ENCODE results near the gene RNF17.
"Not testable (repeated sequence)": the region's sequence is repeated elsewhere in the genome, so short reads cannot be mapped to it uniquely, and the experiment has no call there.

Gene RNF17

DNA sequence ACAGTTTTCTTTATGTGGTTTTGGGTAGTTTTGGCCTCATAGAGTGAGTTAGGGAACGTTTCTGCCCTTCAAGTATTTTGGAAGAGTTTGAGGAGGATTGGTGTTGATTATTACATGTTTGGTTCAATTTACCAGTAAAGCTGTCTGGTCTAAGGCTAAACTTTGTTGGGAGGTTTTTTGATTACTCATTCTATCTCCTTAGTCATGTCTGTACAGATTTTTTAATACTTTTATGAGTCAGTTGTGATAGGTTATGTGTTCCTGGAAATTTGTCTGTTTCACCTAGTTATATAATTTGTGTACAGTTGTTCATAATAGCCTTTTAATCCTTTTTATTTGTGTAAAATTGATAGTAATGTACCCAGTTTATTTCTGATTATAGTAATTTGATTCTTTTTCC, 20.4 kb downstream of the RNF17 start:
- Mint-ChIP-seq H3K27ac (no peak overlapping the region), H3K36me3 (peaks cover 3% of the 10 kb centered on the region), H3K4me1 (no peaks in the 10 kb centered on the region), H3K4me3 (no peak overlapping the region), H3K9me3 (peaks cover 11% of the 10 kb centered on the region), H3K27me3 (peaks cover 20% of the 10 kb centered on the region)

- Mint-ChIP-seq H3K27ac (no peak overlapping the region), H3K4me1 (no peaks in the 10 kb centered on the region), H3K27me3 (peaks cover 30% of the 10 kb centered on the region)
Measured at GRCh38 chr13:24788538-24788937, 24.6 kb downstream of the RNF17 start.

GRCh38 chr13:24802074-24802473, 38.1 kb downstream of the RNF17 start:
- no peaks in the 10 kb centered on the region for H3K4me1 Mint-ChIP-seq
- H3K27me3 Mint-ChIP-seq = peaks cover 9% of the 10 kb centered on the region
- H3K27ac Mint-ChIP-seq = no peak overlapping the region
- H3K4me3 Mint-ChIP-seq = no peak overlapping the region
- no peaks in the 10 kb centered on the region for H3K9me3 Mint-ChIP-seq
- H3K36me3 Mint-ChIP-seq = no peaks in the 10 kb centered on the region

More at GRCh38 chr13:24788538-24788937, 24.6 kb downstream of the RNF17 start:
- Mint-ChIP-seq H3K4me3 (no peak overlapping the region), H3K9me3 (peaks cover 11% of the 10 kb centered on the region), H3K36me3 (peaks cover 1% of the 10 kb centered on the region)

GRCh38 chr13:24821207-24821606, 57.2 kb downstream of the RNF17 start:
- H3K27ac Mint-ChIP-seq = peak overlapping the region; percentile 63
- H3K4me3 Mint-ChIP-seq = no peak overlapping the region

DNA sequence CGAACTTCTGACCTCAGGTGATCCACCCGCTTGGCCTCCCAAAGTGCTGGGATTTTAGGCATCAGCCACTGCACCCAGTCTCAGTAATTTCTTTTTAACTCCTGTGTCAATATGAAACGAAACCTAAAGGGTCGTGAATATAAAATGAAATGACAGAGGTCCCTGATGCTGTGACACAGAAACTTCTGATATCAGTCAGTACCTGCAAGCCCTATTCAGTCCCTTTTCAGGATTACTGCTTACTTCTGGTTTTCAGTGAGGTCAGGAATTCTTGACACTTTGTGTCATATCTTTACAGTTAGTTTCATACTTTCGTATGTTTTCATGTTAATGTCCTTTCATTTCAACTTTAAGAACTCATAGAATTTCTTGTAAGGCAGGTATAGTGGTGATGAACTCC, 58.7 kb downstream of the RNF17 start:
- Mint-ChIP-seq H3K4me1 (no peaks in the 10 kb centered on the region), H3K27me3 (peaks cover 20% of the 10 kb centered on the region), H3K36me3 (peaks cover 2% of the 10 kb centered on the region), H3K4me3 (no peak overlapping the region), H3K27ac (no peak overlapping the region), H3K9me3 (peaks cover 13% of the 10 kb centered on the region)

More at GRCh38 chr13:24821207-24821606, 57.2 kb downstream of the RNF17 start:
- no peaks in the 10 kb centered on the region for H3K4me1 Mint-ChIP-seq
- H3K36me3 Mint-ChIP-seq = peaks cover 2% of the 10 kb centered on the region
- H3K9me3 Mint-ChIP-seq = peaks cover 13% of the 10 kb centered on the region
- peaks cover 22% of the 10 kb centered on the region for H3K27me3 Mint-ChIP-seq

DNA sequence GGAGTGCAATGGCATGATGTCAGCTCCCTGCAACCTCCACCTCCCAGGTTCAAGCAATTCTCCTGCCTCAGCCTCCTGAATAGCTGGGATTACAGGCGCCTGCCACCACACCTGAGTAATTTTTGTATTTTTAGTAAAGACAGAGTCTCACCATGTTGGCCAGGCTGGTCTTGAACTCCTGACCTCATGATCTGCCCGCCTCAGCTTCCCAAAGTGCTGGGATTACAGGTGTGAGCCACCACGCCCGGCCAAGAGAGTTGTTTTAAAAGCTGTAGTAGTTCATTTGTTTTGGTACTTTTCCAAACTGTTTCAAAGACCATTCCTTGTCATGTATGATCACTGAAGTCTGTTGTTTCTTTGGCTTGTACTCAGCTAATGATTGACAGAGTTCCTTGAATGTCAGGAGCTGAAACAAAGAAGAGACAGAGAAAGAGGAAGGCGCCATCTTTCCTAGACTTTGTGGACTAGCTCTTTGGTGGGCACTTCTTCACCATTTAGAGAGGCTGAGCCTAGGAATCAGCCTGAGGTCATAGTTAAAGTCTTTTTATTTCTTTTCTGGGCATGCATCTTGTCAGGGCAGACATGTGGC, 59.2 kb downstream of the RNF17 start:
- not testable (repeated sequence) for H3K4me1 Mint-ChIP-seq, H3K36me3 Mint-ChIP-seq, H3K27ac Mint-ChIP-seq, H3K4me3 Mint-ChIP-seq
- Mint-ChIP-seq H3K27me3 (peaks cover 17% of the 10 kb centered on the region), H3K9me3 (peaks cover 13% of the 10 kb centered on the region)

- H3K27me3 Mint-ChIP-seq = peaks cover 11% of the 10 kb centered on the region
- no peaks in the 10 kb centered on the region for H3K4me1 Mint-ChIP-seq
- no peak overlapping the region for H3K4me3 Mint-ChIP-seq
- H3K9me3 Mint-ChIP-seq = no peaks in the 10 kb centered on the region
- no peak overlapping the region for H3K27ac Mint-ChIP-seq
- no peaks in the 10 kb centered on the region for H3K36me3 Mint-ChIP-seq
Measured at GRCh38 chr13:24827799-24828198, 63.8 kb downstream of the RNF17 start.

GRCh38 chr13:24834902-24835510, 71.0 kb downstream of the RNF17 start:
- no peaks in the 10 kb centered on the region for H3K9me3 Mint-ChIP-seq
- peaks cover 21% of the 10 kb centered on the region for H3K27me3 Mint-ChIP-seq
- H3K27ac Mint-ChIP-seq = no peak overlapping the region
- no peaks in the 10 kb centered on the region for H3K4me1 Mint-ChIP-seq
- H3K36me3 Mint-ChIP-seq = no peaks in the 10 kb centered on the region
- H3K4me3 Mint-ChIP-seq = no peak overlapping the region

- not testable (repeated sequence) for H3K4me3 Mint-ChIP-seq, H3K4me1 Mint-ChIP-seq, H3K27ac Mint-ChIP-seq, H3K9me3 Mint-ChIP-seq, H3K36me3 Mint-ChIP-seq
- H3K27me3 Mint-ChIP-seq = peaks cover 16% of the 10 kb centered on the region
Measured at GRCh38 chr13:24837528-24837927, 73.6 kb downstream of the RNF17 start.

DNA sequence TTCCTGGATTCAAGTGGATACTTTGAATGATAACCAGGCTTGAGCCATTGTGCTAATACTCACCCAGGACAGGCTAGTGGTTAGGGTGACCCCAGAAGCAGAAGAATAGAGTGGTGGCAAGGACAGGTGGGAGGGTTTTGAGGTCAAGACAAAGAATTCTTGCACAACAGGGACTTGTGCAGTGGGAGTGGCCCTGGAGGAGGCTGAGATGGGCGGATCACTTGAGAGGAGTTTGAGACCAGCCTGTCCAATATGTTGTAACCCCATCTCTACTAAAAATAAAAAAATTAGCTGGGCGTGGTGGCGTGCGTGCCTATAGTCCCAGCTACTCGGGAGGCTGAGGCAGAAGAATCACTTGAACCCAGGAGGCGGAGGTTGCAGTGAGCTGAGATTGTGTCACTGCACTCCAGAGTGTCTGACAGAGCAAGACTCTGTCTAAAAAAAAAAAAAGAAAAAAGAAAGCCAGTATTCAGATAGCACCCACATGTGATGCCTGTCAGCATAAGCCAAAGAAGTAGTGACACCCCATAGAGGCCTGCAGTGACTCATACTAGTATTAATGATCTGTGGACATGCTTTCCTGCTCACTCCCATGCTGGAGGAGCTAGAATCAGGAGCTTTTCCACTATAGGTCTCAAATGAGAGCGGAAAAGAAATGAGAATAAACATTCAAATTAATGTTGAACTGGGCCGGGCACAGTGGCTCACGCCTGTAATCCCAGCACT, 78.7 kb downstream of the RNF17 start:
- Mint-ChIP-seq H3K9me3 (no peaks in the 10 kb centered on the region), H3K4me1 (no peaks in the 10 kb centered on the region), H3K27me3 (no peaks in the 10 kb centered on the region), H3K27ac (no peak overlapping the region), H3K36me3 (no peaks in the 10 kb centered on the region), H3K4me3 (no peak overlapping the region)

DNA sequence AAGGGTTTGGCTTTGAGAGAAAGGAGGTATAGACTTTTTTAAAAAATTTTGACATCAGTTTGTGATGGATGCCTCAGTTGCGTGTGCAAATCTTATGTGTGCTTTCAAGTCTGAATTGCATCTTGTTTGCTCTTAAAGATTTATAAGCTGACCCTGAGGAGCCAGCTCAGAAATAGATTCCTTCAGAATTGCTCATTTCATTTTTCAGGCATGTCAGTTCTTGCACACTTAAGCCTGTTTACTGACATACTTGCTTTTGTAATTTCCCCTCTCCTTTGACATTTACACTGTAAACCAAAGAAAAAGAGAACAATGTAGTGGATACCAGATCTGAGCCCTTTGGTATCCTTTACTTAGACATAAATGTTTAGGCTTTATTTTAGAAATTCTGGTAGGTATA, 87.6 kb downstream of the RNF17 start:
- Mint-ChIP-seq H3K36me3 (no peaks in the 10 kb centered on the region), H3K27ac (no peak overlapping the region), H3K4me1 (no peaks in the 10 kb centered on the region), H3K9me3 (no peaks in the 10 kb centered on the region), H3K27me3 (peaks cover 5% of the 10 kb centered on the region), H3K4me3 (no peak overlapping the region)

DNA sequence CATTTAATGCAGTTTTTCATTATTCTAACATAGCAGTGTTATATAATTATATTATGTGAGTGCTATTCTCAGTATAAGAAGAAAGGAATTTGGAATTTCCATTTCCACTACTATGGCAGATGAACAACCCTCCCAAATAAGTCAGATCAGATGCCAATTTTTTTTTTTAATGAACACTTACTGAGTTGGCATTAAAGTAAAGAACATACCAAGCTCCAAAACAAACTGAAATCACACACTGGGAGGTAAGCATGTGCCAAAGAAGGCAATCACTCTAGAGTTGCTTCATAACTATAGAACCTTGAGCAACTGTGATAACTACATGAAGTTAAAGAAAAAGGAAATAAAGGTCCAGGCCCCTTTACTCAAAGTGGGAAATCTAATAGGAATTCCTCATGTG, 90.3 kb downstream of the RNF17 start:
- Mint-ChIP-seq H3K4me3 (no peak overlapping the region), H3K9me3 (no peaks in the 10 kb centered on the region), H3K27me3 (peaks cover 9% of the 10 kb centered on the region), H3K4me1 (no peaks in the 10 kb centered on the region), H3K36me3 (no peaks in the 10 kb centered on the region), H3K27ac (no peak overlapping the region)

GRCh38 chr13:24858953-24859352, 95.0 kb downstream of the RNF17 start:
- Mint-ChIP-seq H3K9me3 (no peaks in the 10 kb centered on the region), H3K27ac (no peak overlapping the region), H3K36me3 (no peaks in the 10 kb centered on the region), H3K4me1 (no peaks in the 10 kb centered on the region), H3K4me3 (no peak overlapping the region), H3K27me3 (peaks cover 6% of the 10 kb centered on the region)

GRCh38 chr13:24860770-24861169, 96.8 kb downstream of the RNF17 start:
- Mint-ChIP-seq H3K9me3 (no peaks in the 10 kb centered on the region), H3K4me3 (no peak overlapping the region), H3K4me1 (no peaks in the 10 kb centered on the region), H3K36me3 (no peaks in the 10 kb centered on the region), H3K27me3 (peaks cover 7% of the 10 kb centered on the region), H3K27ac (no peak overlapping the region)

GRCh38 chr13:24861617-24862362, 97.8 kb downstream of the RNF17 start:
- Mint-ChIP-seq H3K27me3 (peaks cover 5% of the 10 kb centered on the region), H3K4me1 (no peaks in the 10 kb centered on the region), H3K36me3 (no peaks in the 10 kb centered on the region), H3K4me3 (no peak overlapping the region), H3K9me3 (no peaks in the 10 kb centered on the region), H3K27ac (no peak overlapping the region)
